Thyroid gland (tissue), 4 donors: ENCODE measurements around the gene IMPA2. TPM values are rescaled to one million over a fixed set of nuclear protein-coding genes. Genes with fewer than 3 reads are reported as not detected.

Experiments
- DNase-seq, 2 donors: peaks; one replicate each; pipeline ENCODE4 v3.0.0-alpha.2; 2019
- H3K27ac ChIP-seq, 3 donors: fragments of 200-600 bp; sonication (generic); 1 replicate in 2 of 3; 2 replicates in 1 of 3; pipeline ENCODE4 v1.5.1; 2016 to 2019; ENCODE audit warnings: mild to moderate bottlenecking in 1 of 3, moderate library complexity in 1 of 3
- H3K27me3 ChIP-seq: fragments of 200-600 bp; sonication (generic); one replicate; pipeline ENCODE4 v1.5.1; 2019
- H3K36me3 ChIP-seq, 2 donors: fragments of 200-600 bp; sonication (generic); one replicate each; pipeline ENCODE4 v1.5.1; 2016 to 2019
- H3K4me1 ChIP-seq, 2 donors: fragments of 200-600 bp; sonication (generic); one replicate each; pipeline ENCODE4 v1.5.1; 2017 to 2019
- H3K4me3 ChIP-seq, 3 donors: fragments of 200-600 bp; sonication (generic); replicated peaks in 1 of 3; 1 replicate in 2 of 3; 2 replicates in 1 of 3; pipeline ENCODE4 v1.5.1; 2016; ENCODE audit warnings: mild to moderate bottlenecking in 1 of 3
- H3K9me3 ChIP-seq: fragments of 200-600 bp; sonication (generic); one replicate; pipeline ENCODE4 v1.5.1; 2017
- POLR2A ChIP-seq, 2 donors: fragments of 450-650 bp; IDR thresholded peaks; one replicate each; pipeline ENCODE4 v1.6.1; 2017; ENCODE audit warnings: antibody characterized with exemption in 2 of 2, mild to moderate bottlenecking in 2 of 2, moderate library complexity in 1 of 2
- WGBS, 2 donors: methylation state at CpG; one replicate each; pipeline ENCODE4 v1.1.5; 2017; 5-methylcytosine and 5-hydroxymethylcytosine counted together
- intact Hi-C: fragments of 100-400 bp; cut with DNase I; formaldehyde crosslinking; loops from one replicate; pipeline ENCODE4 v1.15.1; 2023
- total RNA-seq, 4 donors: library from RNA; depleted of rRNA; stranded (reverse); fragments of >200 nt; gene quantifications; one replicate each; pipeline ENCODE4 v1.2.3, GENCODE V29; 2016
- TF ChIP-seq, protein P1 (sequence below), 6 experiments: fragments of 200-600 bp in 3 of 6; fragments of 450-650 bp in 3 of 6; sonication (generic) in 3 of 6; IDR thresholded peaks; one replicate each; pipeline ENCODE4 v1.5.1; 2016 to 2019; ENCODE audit warnings: antibody characterized with exemption in 6 of 6, mild to moderate bottlenecking in 2 of 6, inconsistent platforms in 1 of 6, moderate library complexity in 1 of 6

Gene IMPA2
- total RNA-seq, 4 donors from 2014 or later = 42.5 to 75.8 (median 54.3) TPM

DNA sequence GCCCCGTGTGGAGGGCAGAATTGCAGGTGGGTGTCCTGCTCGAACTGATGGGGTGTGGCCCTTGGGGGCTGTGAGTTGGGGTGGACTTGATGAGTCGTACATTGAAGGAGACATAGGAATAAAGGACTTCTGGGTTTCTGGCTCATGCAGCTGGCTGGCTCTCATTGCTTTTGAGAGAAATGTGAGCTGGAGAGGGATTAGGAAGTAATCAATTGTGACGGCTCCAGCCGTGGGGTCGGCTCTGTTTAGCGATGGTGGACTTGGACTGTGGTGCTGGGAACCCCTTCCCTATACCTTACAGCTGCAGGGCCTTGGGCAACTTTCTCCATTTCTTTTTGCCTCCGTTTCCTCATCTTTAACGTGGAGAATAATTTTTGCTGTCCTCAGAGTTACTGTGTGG is 9.2 kb downstream of the IMPA2 start:
- H3K4me1 ChIP-seq = peaks cover 27 to 54% of the 10 kb centered on the region in 2 donors
- H3K9me3 ChIP-seq = no peaks in the 10 kb centered on the region
- intact Hi-C loops = no loop called here
- no peak for TF ChIP-seq POLR2A (IDR thresholded peaks at IDR 0.05)
- TF ChIP-seq, protein P1, sequence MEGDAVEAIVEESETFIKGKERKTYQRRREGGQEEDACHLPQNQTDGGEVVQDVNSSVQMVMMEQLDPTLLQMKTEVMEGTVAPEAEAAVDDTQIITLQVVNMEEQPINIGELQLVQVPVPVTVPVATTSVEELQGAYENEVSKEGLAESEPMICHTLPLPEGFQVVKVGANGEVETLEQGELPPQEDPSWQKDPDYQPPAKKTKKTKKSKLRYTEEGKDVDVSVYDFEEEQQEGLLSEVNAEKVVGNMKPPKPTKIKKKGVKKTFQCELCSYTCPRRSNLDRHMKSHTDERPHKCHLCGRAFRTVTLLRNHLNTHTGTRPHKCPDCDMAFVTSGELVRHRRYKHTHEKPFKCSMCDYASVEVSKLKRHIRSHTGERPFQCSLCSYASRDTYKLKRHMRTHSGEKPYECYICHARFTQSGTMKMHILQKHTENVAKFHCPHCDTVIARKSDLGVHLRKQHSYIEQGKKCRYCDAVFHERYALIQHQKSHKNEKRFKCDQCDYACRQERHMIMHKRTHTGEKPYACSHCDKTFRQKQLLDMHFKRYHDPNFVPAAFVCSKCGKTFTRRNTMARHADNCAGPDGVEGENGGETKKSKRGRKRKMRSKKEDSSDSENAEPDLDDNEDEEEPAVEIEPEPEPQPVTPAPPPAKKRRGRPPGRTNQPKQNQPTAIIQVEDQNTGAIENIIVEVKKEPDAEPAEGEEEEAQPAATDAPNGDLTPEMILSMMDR (IDR thresholded peaks at IDR 0.05) = no peak
- H3K27me3 ChIP-seq = no peaks in the 10 kb centered on the region
- no peaks in the 10 kb centered on the region for H3K36me3 ChIP-seq
- H3K27ac ChIP-seq = peak overlapping the region in 1 of 3 donors; percentile 48
- no peak overlapping the region for H3K4me3 ChIP-seq
- WGBS, 2 donors = 60 to 74% methylated on average over 9 of the region's 9 CpGs
- DNase-seq = no peak

DNA sequence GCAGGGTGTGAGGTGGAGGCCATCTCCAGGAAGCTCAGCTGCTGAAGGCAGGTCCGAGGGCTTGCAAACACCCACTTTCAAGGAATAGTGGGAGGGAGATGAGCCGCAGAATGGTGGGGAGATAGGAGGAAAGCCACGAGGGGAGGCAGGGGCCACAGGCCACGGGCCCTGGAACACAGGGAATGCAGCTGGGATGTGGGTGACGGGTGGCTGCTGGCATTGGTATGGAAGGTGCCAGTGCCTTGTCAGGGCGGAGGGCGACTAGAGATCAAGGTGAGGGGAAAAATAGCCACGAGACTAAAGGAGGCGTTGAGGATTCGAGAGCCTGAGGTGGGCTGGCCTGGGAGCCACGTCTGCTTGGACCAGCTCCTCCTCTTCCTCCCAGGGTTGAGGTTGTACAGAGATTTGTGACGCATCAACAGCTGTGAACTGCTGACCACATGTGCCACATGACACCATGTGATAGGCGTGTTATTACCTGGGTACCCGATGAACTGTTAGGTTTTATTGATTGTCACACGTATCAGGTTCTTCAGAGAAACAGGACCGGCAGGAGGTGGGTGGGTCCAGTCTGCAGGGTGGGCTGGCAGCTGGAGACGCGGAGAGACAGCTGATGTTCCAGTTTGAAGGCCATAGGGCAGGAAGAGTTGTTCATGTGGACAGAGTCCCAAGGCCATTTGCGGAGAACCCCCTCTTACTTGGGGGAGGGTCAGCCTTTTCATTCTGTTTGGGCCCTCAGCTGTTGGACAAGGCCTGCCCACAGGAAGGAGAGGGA is 9.9 kb downstream of the IMPA2 start:
- TF ChIP-seq POLR2A (IDR thresholded peaks at IDR 0.05) = no peak
- TF ChIP-seq, protein P1 (IDR thresholded peaks at IDR 0.05) = no peak
- Histone ChIP-seq H3K9me3 (no peaks in the 10 kb centered on the region), H3K27me3 (no peaks in the 10 kb centered on the region), H3K4me1 (peaks cover 27 to 60% of the 10 kb centered on the region in 2 donors), H3K27ac (peak overlapping the region in 1 of 3 donors; percentile 48), H3K36me3 (no peaks in the 10 kb centered on the region), H3K4me3 (no peak overlapping the region)
- 95% methylated on average over 19 of the region's 19 CpGs for WGBS, 2 donors
- DNase-seq = no peak
- intact Hi-C loops = no loop called here

DNA sequence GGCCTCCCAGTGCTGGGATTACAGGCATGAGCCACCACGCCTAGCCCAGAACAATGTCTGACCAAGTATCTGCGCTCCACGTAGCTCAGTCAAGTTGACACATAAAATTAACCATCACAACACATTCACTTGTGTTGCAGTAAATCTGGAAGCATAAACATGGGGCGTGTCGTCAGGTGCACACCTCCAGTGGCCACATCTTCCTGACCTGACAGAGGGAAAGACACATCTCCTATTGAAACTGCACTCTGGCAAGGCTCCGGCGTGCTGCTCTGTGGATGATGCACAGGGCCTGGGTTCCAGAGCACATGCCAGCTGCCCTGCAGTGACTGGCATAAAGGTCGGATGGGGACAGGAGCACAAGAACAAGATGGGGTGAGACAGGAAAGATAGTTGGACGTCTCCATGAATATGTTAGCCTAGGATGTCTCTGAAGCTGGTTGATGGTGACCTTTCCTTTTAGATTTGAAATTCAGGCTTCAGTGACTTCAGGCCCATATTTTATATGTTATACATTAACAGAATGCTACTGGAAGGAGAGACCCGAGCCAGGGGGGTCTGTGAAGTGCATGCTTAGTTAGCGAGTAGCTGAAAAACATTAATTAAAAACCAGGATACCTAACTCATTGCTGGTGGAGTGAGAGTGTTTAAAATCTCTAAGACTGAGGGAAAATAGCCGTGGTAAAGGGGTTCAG is 10.9 kb downstream of the IMPA2 start:
- Histone ChIP-seq H3K27ac (no peak overlapping the region), H3K9me3 (no peaks in the 10 kb centered on the region), H3K4me1 (peaks cover 27 to 66% of the 10 kb centered on the region in 2 donors), H3K36me3 (no peaks in the 10 kb centered on the region), H3K27me3 (no peaks in the 10 kb centered on the region), H3K4me3 (no peak overlapping the region)
- 96 to 97% methylated on average over 12 of the region's 12 CpGs for WGBS, 2 donors
- intact Hi-C loops = no loop called here
- TF ChIP-seq POLR2A (IDR thresholded peaks at IDR 0.05) = no peak
- TF ChIP-seq, protein P1 (IDR thresholded peaks at IDR 0.05) = no peak
- no peak for DNase-seq

DNA sequence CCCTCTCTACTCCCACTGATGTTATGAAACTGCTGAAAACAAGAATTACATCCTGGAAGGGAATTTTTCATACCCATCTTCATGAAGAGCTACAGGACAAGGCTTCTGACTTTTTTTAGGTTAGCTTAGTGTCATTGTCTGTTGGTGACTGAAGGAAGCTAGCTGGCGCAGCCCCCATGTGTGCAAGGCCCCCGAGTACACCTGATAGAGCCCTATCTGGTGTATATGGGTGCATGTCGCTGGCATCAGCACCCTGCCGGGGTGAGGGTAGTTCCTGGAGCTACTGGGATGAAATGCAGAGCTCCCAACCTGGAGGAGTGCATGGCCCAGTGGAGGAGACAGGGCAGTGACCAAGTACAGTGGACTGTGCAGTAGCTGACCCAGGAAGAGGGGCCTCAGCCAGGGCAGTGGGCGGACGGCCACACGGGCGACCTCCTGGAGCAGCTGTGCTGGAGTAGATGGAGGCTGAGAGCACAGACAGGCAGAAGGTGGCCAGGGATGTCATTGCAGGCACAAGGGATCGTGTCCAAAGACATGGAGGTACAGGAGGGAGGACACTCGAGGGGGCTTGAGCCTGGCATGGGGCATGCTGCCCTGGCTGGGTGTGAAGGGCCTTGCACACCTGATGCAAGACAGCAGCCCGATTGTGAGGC is 12.1 kb downstream of the IMPA2 start:
- Histone ChIP-seq H3K4me3 (no peak overlapping the region), H3K4me1 (peaks cover 31 to 70% of the 10 kb centered on the region in 2 donors), H3K27me3 (no peaks in the 10 kb centered on the region), H3K36me3 (no peaks in the 10 kb centered on the region), H3K27ac (peak overlapping the region in 2 of 3 donors; percentile 63 to 77), H3K9me3 (no peaks in the 10 kb centered on the region)
- 89 to 91% methylated on average over 10 to 11 of the region's 11 CpGs for WGBS, 2 donors
- DNase-seq = no peak
- TF ChIP-seq POLR2A (IDR thresholded peaks at IDR 0.05) = no peak
- TF ChIP-seq, protein P1 (IDR thresholded peaks at IDR 0.05) = no peak
- intact Hi-C loops = no loop called here
